GM21390 (cell line): ENCODE results near the gene RAVER2.

Experiments used
- ATAC-seq: cut with Tn5 transposase; IDR thresholded peaks from one replicate; pipeline ENCODE4 v1.9.1; 2021; ENCODE audit not compliant: unreplicated experiment

The RAVER2 gene

GRCh38 chr1:64875101-64875500 is 130.2 kb downstream of the RAVER2 start:
- no peak for ATAC-seq

GRCh38 chr1:64875606-64876005 is 130.7 kb downstream of the RAVER2 start:
- ATAC-seq, result no peak

- no peak for ATAC-seq
These were observed 132.3 kb downstream of the RAVER2 start for GRCh38 chr1:64877151-64877550.

- no peak for ATAC-seq
These were observed 132.7 kb downstream of the RAVER2 start for GRCh38 chr1:64877598-64877997.

- ATAC-seq, result no peak
These were observed 133.2 kb downstream of the RAVER2 start for GRCh38 chr1:64878090-64878489.

- ATAC-seq, result no peak
These were observed 134.2 kb downstream of the RAVER2 start for GRCh38 chr1:64878931-64879611.

- no peak for ATAC-seq
These were observed 135.6 kb downstream of the RAVER2 start for GRCh38 chr1:64880449-64880848.

GRCh38 chr1:64881281-64881680 is 136.4 kb downstream of the RAVER2 start:
- peak; percentile 47 for ATAC-seq
